GM12864 (cell line): ENCODE measurements around the gene SUPT5H.
A peak's percentile ranks its signal among the peaks of the same experiment; 100 is the strongest.

ENCODE experiments used
- DNase-seq: peaks from one replicate; pipeline ENCODE4 v3.0.0-alpha.2; 2011; ENCODE audit warnings: low read depth
- H3K4me3 ChIP-seq: 2 replicates; pipeline ENCODE4 v1.5.1; 2011; ENCODE audit warnings: mild to moderate bottlenecking, low read depth, low read length, control low read depth
- TF ChIP-seq, protein P1 (sequence below): IDR thresholded peaks from 2 replicates; pipeline ENCODE4 v1.5.1; 2011; ENCODE audit warnings: low read depth, mild to moderate bottlenecking, moderate library complexity, low read length, control low read depth, inconsistent platforms; ENCODE audit errors: missing control alignments

SUPT5H gene

DNA sequence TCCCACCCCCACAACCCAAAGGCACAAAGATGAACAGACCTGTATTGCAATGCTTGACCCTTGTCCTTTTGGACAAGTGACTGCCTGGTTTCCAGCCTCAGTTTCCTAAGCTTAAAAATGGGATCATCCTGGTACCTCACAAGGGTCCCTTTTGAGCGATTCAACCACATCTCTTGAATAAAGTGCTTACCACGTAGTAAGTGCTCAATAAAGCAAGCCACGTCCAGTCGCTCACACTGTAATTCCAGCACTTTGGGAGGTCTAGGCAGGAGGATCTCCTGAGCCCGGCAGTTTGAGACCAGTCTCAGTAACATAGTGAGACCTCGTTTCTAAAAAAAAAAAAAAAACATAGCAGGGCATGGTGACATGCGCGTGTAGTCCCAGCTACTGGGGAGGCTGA lies 54.5 kb downstream of the SUPT5H start:
- TF ChIP-seq, protein P1, sequence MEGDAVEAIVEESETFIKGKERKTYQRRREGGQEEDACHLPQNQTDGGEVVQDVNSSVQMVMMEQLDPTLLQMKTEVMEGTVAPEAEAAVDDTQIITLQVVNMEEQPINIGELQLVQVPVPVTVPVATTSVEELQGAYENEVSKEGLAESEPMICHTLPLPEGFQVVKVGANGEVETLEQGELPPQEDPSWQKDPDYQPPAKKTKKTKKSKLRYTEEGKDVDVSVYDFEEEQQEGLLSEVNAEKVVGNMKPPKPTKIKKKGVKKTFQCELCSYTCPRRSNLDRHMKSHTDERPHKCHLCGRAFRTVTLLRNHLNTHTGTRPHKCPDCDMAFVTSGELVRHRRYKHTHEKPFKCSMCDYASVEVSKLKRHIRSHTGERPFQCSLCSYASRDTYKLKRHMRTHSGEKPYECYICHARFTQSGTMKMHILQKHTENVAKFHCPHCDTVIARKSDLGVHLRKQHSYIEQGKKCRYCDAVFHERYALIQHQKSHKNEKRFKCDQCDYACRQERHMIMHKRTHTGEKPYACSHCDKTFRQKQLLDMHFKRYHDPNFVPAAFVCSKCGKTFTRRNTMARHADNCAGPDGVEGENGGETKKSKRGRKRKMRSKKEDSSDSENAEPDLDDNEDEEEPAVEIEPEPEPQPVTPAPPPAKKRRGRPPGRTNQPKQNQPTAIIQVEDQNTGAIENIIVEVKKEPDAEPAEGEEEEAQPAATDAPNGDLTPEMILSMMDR, result no peak
- no peak for DNase-seq
- H3K4me3 ChIP-seq, result no peak overlapping the region

DNA sequence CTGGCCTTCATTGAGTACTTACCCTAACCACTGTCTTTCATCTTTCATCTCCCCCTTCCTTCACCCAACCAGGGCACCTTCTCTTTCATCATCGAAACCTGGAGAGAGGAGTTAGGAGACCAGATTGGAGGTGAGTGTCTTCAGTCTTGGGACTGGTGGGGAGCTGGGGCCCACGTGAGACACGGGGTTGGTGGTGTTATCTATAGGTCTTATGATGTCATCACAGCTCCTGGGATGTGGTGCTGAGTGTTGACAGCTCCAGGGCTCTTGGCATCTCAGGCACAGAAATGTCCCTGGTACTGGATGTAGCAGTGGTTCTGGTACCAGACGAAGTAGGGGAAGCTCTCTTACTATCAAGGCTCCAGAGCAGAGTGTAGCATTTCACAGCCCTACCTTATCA lies 55.2 kb downstream of the SUPT5H start:
- no peak for DNase-seq
- TF ChIP-seq, protein P1, result no peak
- H3K4me3 ChIP-seq, result no peak overlapping the region

DNA sequence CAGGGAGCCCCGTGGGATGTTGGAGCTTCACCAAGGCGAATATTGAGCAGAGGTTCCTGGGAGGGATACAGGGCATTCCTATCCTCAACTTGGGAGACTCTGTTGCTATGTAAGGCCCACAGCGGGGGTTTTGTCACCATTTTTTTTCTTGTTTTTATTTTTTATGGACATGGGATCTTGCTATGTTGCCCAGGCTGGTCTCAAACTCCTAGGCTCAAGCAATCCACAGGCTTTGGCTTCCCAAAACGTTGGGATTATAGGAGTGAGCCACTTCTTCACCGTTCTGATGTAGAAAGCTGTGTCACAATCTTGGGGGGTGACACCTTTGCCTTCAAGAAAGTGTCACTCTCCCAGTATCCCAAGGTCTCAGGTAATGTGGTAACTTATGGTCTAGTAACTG lies 56.0 kb downstream of the SUPT5H start:
- TF ChIP-seq, protein P1, result no peak
- no peak overlapping the region for H3K4me3 ChIP-seq
- no peak for DNase-seq

DNA sequence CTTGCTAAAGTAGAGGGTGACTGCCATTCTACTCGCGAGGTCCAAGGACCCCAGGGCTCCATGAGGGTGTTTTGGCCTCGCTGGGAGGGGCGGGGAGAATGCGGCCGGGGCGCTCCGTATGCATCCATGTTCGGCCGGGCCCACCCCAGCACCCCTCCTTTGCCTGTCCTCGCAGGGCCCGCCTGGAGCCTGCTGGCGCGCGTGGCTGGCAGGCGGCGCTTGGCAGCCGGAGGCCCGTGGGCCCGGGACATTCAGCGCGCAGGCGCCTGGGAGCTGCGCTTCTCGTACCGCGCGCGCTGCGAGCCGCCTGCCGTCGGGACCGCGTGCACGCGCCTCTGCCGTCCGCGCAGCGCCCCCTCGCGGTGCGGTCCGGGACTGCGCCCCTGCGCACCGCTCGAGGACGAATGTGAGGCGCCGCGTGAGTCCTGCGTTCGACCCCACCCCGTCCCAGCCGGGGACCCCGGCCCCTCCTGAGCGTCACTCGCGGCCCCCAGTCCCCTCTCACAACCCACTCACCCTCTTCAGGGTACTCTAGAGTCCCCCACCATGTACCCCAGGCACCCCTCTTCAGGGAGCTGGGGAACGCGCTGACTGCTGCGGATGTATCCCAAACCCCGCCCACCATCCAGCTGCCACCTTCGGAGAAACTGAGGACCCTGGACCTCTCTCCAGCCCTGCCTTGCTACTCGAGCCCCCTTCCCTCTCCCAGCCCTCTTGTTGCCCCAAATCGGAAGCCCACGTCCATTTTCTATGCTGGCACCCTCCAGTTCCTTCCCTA lies 57.4 kb downstream of the SUPT5H start:
- TF ChIP-seq, protein P1, result peak; percentile 90
- no peak for DNase-seq
- no peak overlapping the region for H3K4me3 ChIP-seq

DNA sequence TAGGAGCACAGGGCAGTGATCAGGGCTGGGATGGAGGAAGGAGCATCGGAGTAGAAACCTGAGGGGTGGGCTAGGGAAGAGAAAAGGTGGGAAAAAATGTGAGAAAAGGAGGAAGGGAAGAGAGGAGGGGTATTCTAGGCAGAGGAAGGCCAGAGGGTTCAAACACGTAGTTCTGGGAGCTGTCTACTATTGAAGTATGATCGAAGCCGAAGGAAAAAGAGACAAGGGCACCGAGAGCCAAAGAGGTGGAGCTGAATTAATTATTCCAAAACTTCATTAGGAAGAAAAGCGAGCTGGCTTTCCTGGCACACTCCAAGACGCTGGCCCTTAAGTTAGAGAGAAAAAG lies 61.2 kb downstream of the SUPT5H start:
- no peak overlapping the region for H3K4me3 ChIP-seq
- DNase-seq, result no peak
- TF ChIP-seq, protein P1, result no peak

DNA sequence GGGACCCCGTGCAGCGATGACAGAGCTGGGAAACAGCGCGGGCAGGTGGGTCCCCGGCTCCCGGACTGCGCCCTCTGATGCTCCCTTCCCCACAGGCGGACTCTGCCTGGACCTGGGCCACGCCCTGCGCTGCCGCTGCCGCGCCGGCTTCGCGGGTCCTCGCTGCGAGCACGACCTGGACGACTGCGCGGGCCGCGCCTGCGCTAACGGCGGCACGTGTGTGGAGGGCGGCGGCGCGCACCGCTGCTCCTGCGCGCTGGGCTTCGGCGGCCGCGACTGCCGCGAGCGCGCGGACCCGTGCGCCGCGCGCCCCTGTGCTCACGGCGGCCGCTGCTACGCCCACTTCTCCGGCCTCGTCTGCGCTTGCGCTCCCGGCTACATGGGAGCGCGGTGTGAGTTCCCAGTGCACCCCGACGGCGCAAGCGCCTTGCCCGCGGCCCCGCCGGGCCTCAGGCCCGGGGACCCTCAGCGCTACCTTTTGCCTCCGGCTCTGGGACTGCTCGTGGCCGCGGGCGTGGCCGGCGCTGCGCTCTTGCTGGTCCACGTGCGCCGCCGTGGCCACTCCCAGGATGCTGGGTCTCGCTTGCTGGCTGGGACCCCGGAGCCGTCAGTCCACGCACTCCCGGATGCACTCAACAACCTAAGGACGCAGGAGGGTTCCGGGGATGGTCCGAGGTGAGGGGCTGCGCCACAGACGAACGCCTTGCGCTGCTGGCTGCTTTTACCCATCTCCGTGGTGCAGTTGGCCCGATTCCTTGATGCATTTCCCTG lies 61.7 kb downstream of the SUPT5H start:
- DNase-seq, result peak; percentile 41
- TF ChIP-seq, protein P1, result no peak

More for the DNA sequence above, 61.7 kb downstream of the SUPT5H start:
- peak overlapping the region; percentile 61 for H3K4me3 ChIP-seq
